HG02938 (cell line): ENCODE measurements around the gene CAB39L.
A peak's percentile ranks its signal among the peaks of the same experiment; 100 is the strongest.

Source experiments
- ATAC-seq: cut with Tn5 transposase; IDR thresholded peaks from one replicate; pipeline ENCODE4 v1.9.1; 2021; ENCODE audit warnings: mild to moderate bottlenecking, moderate library complexity; ENCODE audit not compliant: unreplicated experiment

Gene CAB39L

DNA sequence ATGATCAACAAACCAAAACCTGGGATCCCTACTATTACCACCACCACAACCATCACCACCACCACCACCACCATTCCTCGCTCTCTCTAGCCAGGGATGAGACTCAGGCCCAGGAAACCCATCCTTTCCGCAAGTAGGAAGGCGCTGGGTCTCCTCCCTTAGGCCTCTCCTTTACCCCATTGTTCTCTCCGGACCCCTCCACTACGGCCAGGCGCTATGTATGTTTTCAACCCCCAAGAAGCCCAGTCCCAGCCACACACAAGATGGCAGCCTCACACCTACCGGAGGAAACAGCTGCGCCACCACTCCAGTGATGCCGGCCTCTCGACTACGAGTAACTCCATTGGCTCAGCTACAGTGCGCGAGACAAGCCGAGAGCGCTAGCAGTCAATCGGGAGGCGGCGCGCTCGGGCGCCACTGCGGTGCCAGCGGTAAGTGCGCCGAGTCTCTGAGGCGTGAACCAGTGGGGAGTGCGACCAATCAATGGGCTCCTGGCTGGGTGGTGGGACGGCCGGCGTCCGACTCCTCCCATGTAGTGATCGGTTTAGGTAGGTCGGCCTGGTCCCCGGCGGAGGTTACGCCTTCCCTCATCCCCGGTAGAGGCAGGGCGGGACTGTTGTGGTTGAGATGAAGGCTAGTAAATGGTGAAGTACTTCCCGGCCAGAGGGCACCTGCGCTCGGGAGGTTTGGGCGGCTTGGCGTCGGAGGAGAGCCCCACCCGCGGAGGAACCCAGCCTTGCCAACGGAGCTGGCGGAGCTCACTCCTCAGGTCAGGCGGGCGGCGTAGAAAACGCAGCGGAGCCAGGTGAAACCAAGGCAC lies at the start of gene CAB39L, which contains the start of gene SETDB2:
Gene CAB39L, minus strand, starts transcription at position 361 of the 820 bp plus-strand sequence. CDS start 61,154 bp downstream, outside the sequence.
Gene SETDB2, plus strand, starts transcription at position 571 of the 820 bp plus-strand sequence. CDS start 7,620 bp downstream, outside the sequence.
- ATAC-seq, result peak; percentile 95

DNA sequence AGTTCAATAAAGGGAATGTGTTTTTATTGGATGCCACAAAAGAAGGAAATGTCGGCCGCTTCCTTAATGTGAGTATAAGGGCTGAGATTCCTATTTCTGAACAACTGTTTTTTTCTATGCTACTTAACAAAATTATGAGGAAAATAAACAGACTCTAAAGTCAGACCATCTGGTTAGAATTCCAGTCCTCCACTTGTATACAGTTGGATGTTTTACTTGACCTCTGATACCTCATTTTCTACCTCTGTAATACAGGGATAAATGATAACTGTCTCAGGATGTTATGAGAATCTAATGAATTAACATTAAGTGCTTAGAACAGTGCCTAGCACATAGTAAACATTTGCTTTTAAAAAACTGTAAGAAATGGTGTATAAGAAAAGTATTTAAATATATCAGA lies 44.7 kb upstream of the CAB39L start:
- ATAC-seq, result no peak

DNA sequence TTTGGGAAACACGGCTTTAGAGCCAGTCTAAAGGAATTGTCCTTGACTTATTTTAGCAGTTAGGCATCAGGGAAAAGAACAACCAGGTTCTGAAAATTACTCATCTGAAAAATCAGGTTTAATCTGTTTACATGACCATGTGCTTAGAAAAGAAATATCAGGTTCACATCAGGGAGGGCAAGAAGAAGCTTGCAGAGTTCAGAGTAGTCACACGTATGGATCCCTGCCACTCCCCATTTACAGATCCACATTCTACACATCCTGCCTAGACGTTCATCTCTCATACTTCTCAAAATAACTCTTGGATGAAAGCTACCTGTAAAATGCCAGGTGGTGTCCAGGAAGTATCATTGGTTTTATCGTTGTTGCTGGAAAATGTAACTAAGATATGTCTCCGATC lies 37.9 kb upstream of the CAB39L start:
- ATAC-seq, result no peak

DNA sequence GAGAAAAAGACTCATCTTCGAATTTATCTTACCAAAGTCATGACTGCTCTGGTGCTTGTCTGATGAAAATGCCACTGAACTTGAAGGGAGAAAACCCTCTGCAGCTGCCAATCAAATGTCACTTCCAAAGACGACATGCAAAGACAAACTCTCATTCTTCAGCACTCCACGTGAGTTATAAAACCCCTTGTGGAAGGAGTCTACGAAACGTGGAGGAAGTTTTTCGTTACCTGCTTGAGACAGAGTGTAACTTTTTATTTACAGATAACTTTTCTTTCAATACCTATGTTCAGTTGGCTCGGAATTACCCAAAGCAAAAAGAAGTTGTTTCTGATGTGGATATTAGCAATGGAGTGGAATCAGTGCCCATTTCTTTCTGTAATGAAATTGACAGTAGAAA lies 32.7 kb upstream of the CAB39L start:
- ATAC-seq, result no peak

DNA sequence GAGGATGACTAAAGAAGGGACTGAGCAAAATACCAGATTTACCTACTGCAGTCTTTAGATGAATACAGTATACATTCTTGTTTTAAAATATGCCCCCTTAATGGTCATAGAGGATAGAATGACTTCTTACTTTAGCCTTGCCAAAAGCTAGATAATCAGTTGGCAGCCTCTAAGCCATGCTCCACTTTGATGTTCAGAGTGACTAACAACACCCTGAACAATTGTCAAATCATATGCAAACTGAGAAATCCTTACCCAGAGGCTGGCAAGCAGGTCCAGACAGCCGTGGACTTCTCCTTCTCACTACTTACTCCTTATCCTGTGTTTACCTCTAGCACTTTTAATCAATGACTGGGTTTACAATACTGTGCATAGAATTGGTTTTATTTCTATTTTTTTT lies 28.3 kb upstream of the CAB39L start:
- ATAC-seq, result no peak

DNA sequence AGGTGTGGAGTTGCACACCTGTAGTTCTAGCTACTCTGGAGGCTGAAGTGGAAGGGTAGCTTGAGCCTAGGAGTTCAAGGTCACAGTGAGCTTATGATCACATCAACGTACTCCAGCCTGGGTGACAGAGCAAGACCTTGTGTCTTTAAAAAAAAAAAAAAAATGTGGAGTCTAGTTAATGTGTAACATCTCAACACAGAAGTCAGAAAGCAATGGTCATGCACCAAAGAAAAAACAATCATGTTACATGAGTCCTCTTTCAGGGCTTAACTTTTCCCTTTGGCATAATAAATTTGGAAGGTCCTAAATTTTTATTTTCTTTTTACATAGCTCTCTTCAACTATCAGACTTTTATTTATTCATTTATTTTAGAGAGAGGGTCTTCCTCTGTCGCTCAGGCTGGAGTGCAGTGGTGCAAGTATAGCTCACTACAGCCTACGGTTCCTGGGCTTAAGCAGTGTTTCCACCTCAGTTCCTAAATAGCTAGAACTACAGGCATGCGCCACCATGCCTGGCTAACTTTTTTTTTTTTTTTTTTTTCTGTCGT lies 22.5 kb upstream of the CAB39L start:
- no peak for ATAC-seq

DNA sequence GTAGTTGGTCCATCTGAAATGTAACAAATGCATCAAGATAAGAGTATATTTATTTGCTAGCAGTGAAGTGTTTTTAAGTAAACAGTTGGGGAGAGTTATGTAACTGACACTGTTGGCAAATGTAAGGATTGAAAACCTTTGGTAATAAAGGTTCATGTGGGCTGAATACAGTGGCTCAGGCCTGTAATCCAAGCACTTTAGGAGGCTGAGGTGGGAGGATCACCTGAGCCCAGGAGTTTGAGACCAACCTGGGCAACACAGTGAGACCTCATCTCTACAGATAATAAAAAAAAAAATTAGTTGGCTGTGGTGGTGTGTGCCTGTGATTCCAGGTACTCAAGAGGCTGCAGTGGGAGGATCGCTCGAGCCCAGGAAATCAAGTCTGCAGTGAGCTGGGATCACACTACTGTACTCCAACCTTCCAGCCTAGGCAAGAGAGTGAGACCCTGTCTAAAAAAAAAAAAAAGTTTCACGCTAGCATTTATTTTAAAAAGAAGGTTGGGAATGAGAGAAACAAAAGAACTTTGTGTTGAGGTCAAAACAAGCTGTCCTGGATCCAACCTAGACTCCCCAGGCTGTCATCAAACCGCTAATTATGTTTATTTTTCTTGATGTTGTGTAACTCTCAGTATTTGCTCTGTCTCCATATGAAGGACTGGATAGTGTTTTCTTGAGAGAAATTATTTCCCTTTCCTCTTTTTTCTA lies 20.9 kb upstream of the CAB39L start:
- ATAC-seq, result no peak

DNA sequence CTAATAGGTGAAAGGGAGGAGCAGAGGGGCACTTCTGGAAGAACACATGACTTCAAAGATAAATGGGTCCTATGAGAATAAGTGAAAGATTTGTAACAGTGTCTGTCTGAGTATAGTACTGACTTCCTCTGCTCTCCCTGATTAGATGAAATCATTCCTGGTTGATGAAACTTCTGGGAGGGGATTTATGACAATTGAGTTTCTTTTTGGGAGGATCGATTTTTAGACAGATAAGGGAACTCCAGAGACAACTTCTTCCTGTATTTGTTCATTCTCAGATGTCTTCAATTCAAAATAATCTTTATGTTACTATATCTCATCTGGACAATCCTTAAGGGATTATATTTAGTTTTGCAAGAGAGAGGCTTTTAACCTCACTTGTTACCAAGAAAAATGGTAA lies 20.2 kb upstream of the CAB39L start:
- no peak for ATAC-seq

DNA sequence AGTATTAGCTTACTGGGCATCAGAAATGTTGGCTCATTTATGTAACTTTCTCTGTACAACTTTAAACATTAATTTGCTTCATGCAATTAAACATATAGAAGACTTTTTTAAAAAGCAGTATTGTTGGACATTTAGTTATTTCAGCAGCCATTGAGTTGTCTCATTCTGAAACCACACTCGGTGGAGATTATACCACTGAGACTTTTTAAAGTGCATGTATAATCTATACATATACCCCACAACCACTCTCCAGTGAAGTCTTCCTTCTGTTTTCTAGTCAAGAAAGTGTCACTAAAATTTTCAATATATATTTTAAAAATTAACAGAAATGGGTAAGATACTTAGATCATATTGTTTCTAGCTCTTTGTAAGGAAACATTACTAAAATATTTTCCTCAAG lies 15.7 kb upstream of the CAB39L start:
- ATAC-seq, result peak; percentile 55

DNA sequence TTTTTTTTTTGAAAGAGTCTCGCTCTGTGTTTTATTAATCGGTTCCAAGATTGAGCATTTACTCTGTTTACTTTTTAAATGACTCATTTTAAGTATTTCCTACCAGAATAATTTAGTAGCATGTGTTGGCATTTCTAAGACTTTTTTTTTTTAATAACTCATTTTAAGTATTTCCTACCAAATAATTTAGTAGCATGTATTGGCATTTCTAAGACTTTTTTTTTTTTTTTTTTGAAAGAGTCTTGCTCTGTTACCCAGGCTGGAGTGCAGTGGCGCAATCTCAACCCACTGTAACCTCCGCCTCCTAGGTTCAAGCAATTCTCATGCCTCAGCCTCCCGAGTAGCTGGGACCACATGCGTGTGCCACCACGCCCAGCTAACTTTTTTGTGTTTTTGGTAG lies 13.4 kb upstream of the CAB39L start:
- no peak for ATAC-seq

DNA sequence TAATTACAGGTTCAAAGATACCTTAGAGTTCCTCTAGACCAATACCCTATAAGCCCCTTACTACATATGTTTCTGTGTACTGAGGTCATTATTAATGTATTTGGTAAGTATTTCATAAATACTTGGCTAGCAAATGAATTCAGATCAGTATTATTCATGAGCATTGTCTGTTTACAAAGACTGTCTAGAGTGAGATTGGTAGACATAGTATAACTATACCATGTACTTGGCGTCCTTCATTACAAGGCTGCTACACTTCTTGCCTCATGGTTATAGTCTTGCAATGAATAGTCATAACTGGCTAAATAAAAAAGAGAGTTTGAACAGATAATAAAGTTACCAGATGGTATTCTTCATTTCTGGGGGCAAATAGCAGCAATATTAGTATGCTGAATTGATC lies 12.3 kb upstream of the CAB39L start:
- no peak for ATAC-seq

DNA sequence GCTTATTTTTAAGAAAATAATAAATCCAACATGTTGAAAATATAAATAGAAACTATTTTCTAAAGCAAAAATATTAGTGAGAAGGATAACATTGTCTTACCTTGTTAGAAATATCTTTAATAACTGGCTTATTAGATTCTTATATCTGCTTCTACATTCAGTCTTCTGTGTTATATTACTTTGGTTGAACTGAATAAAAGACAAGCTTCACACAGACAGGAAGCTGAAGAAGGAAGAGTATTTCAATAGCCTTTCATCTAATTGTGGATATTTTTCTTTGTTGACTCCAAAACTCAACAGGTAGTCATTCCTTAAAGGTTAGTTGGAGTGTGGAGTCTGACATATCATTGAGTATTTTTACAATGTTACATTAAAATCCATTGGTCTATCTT lies 11.1 kb upstream of the CAB39L start:
- no peak for ATAC-seq

DNA sequence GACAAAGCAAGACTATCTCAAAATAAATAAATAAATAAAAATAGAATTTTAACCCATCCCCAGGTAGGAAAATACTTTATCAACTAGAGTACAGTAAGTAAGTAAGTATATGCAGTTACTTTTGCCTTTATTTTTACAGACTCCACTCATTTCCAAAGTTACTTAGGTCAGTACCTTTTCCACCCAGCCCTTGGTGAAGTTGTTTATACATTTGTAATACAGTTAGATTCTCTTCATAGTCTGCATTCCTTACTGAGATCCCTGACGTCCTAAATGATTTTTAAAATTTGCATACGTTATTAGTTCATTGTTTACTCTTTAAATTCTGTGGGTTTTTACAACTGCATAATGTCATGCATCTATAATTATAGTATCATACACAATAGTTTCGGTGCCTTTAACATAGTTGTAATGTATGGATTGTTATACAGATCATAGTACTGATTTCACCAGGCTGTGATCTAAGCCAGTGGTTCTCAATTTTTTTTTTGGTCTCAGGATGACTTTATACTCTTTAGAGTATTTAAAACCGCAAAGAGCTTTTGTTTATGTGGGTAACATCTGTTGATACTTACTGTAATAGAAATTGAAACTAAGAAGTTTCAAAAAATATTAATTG lies 10.6 kb upstream of the CAB39L start:
- ATAC-seq, result peak; percentile 95

DNA sequence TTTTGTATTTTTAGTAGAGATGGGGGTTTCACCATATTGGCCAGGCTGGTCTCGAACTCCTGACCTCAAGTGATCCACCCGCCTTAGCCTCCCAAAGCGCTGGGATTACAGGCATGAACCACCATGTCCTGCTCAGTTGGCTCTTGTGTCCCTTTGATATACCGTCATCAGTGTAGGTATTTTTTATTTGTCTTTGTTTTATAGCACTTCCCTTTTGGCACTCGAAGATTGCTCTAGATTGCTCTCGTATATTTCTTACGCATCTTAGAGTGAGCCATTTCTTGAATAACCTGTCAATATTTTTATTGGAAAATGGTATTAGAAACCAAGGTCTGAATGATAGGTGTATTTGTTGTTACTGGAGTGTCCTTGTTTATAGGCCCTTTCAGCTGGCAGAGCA lies 9.6 kb upstream of the CAB39L start:
- no peak for ATAC-seq

DNA sequence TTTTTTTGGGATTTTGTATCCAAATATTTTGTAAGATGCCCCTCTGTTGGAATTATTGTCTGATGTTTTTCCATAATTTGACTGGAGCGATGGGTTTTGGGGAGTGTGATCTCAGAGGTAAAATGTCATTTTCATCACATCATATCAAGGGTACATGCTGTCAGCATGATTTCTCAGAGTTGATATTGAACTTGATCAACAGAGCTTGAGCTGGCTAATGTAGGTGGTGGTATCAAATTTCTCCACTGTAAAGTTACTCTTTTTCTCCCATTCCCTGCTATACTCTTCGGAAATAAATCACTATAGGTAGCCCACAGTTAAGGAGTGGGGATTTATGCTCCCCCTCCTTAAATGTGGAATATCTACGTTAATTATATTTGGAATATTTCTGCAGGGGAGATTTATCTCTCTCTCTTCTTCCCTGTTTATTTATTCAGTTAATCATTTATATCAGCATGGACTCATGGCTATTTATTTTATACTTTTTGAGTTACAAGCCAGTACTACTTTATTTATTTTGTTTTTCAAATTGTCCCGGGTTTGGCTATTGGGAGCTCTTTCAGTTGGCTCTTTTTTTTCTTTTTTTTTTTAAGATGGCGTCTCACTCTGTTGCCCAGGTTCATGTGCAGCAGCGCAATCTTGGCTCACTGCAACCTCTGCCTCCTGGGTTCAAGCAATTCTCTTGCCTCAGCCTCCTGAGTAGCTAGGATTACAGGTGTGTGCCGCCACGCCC lies 9.0 kb upstream of the CAB39L start:
- no peak for ATAC-seq

DNA sequence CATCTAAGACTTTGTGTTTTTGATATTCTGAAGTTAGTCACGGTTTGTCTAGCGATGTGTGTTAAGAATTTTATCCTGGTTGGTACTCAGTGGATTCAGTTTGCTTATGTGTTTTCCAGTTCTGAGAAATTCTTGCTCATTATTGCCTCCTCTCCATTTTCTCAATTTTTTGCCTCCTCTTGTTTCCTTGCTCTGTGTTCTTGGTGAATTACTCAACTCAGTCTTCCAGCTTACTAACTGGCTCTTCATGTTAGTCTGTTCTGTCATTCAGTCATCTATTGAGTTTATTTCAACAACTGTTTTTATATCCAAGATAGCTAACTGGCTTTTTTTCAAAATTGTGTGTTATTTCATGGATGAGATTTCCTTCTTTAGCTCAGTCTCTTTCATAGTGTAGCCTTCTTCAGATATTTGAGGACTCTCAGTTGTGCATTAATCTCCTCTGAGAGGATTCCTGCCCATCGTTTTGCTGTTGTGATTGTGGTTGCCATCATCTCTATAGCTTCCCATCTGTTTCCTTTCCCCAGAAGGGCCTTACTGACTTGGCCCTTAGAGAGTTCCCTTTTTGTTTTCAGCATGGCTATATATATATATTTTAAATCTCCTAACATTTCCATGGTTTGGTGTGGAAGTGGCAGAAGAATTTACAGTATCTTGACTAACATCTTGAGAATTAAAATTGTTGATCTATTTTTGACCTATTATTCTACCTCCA lies 6.4 kb upstream of the CAB39L start:
- no peak for ATAC-seq

DNA sequence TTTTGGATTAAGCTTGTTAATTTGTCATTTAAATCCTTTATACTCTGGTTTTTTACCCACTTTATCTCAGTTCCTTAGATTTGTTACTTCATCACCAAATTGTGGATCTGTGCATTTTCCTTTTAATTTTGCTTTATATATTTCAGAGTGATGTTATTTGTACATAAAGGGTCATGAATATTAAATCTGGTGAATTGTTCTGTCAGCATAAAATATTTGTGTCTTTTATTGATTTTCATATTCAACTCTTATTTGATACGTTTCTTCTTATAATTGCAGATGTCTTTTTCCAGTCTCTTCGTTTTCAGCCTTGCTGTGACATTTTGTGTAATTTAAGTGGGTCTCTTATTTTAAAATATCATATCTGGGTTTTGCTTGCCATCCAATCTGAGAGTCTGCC lies 4.9 kb upstream of the CAB39L start:
- no peak for ATAC-seq

DNA sequence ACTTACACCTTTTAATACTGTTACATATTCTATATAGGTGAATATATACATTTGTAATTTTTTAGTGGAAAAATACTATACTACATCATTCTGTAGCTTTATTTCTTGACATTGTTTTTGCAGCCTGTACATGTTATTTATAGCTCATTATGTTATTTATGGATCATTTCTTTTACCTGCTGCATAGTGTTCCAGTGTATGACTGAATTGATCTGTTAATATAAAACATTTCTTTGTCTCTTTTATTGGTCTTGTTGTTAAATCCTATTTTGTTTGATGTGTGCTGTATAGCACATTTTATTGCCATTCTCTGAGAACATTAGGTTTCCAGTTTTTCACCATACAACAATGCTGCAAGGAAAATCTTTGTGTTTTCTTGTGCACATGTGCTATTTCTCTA lies 2.6 kb upstream of the CAB39L start:
- ATAC-seq, result no peak

DNA sequence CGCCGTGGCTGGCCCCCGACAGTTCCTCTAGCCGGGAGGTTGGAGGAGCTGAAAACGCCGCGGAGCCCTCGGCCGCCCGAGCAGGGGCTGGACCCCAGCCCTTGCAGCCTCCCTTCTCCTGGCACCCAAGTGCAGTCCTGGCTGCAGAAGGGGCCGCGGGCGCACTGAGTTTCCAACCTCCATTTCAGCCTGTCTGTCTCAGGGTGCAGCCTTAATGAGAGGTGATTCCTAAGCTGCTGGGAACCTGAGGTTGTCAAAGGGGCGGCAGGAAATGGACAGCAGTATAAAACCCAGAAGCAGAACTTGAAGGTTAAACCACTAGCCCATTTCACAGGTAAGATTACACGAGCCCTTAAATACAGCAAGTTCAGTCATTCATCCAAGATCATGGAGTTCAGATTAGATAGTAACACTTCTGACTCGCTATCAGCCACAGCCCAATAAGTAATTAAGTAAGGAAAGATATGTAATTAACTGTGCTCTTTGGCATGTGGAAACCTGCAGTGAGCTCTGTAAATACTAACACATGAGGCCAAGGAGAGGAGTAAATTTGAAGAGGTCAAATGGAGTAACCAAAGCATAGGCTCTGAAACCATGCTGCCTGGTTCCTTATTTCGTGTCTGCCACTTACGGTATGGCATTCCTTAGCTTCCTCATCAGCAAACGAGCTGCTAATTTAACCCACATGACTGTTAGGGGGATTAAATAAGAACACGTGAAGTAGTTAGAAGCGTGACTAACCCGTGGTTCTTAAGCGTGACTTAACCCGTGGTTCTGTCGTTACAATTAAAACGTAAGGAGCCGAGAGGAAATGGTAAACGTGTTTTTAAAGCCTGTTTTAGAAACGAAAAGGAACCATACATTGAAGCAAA lies 896 bp upstream of the CAB39L start:
- ATAC-seq, result no peak
